ENCODE measurements around the gene S100A16.

S100A16 gene

DNA sequence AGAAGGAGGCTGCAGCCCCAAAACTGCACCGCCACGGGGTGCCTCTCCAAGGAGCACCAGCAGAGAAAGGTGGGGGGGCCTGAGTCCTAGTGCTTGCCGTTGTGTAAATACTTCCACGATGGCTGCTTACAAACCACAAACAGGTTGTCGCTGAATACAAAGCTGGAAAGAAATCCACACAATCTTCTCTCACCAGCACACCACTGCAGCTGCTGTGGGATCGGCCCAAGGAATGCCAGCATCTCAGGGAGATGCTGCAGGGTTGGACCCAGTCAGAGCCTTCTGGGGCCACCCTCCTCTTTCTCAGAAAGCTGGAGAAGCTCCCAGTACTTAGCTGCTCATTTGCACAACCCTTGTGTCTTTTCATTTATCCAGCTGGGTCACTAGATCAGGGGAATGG is 6.2 kb upstream of the S100A16 start:
- TF ChIP-seq, protein P1, sequence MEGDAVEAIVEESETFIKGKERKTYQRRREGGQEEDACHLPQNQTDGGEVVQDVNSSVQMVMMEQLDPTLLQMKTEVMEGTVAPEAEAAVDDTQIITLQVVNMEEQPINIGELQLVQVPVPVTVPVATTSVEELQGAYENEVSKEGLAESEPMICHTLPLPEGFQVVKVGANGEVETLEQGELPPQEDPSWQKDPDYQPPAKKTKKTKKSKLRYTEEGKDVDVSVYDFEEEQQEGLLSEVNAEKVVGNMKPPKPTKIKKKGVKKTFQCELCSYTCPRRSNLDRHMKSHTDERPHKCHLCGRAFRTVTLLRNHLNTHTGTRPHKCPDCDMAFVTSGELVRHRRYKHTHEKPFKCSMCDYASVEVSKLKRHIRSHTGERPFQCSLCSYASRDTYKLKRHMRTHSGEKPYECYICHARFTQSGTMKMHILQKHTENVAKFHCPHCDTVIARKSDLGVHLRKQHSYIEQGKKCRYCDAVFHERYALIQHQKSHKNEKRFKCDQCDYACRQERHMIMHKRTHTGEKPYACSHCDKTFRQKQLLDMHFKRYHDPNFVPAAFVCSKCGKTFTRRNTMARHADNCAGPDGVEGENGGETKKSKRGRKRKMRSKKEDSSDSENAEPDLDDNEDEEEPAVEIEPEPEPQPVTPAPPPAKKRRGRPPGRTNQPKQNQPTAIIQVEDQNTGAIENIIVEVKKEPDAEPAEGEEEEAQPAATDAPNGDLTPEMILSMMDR (IDR thresholded peaks at IDR 0.05), result no peak

DNA sequence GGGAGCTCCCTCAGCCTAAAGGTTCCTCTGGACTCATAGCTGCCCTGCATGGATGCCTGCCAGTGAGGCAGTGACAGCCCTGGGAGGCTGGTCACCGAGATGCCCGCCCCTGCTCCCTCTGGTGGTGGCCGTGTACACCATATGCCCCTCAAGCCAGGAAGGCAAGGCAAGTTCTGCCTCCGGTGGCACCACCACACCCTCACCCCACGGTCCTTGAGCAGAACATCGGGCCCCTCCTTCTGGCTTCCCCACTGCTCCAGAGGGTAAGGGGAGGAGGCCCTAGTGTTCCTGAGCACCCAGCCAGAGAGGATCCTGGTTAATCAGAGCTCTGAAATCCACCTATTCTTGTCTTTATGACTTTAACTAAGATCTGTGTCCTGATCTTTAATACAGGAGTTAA is 4.7 kb upstream of the S100A16 start:
- TF ChIP-seq, protein P1 (IDR thresholded peaks at IDR 0.05), result no peak

DNA sequence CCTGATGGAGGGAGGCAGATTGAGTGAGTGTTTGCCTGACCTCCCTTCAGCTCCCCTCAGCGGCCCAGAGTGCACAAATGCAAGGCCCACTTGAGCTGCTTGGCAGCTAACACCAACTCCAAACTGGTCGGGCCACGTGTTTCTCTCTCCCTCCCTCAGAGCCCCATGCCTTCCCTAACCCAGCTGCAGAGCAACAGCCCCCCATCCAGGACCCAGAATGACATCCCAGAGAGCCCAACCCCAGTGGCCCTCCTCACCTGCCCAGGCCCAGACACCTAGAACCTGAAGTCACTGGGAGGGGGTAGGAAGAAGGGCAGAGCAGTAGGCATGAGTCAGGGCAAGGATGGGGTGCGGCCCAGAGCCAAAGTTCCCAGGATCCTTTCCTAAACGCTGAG is 4.0 kb upstream of the S100A16 start:
- TF ChIP-seq, protein P1 (IDR thresholded peaks at IDR 0.05), result no peak

DNA sequence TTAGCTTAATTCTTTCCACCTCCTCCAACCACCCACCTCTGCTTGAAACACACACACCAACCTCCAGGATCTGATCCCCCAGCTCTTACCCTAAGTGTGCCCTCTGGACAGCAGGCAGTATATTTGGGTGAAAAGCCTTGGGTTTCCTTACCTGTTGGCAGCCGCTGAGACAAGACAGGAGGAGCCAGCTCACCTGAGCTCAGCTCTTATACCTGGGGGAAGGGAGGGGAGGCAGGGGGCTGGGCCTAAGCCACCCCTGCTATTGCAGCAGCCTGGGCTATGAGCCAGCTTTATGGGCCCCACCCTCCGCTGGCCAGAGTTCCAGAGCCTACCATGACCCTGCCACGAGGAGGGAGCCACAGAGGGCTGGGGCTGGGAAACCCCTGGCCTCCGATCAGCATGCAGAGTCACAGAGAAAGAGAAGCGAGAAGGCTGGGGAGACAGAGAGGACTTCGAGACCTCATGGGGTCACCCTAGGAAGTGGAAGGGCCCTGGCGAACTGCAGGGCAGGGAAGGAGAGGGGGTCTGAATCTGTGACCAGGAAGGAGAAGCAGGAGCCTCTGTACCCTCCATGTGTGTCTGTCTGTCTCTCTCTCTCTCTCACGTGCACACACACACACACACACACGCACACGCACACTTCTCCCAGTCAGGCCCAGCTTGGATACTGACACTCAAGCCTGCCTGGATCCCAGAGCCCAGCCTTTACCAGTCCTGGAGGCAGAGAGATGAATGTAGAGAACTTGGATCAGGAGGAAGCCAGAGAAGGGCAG is 3.4 kb upstream of the S100A16 start, which contains the start of gene S100A14:
Gene S100A14, minus strand, starts transcription at position 182 of the 773 bp plus-strand sequence. CDS start 467 bp downstream, outside the sequence.
- TF ChIP-seq, protein P1 (IDR thresholded peaks at IDR 0.05), result no peak

DNA sequence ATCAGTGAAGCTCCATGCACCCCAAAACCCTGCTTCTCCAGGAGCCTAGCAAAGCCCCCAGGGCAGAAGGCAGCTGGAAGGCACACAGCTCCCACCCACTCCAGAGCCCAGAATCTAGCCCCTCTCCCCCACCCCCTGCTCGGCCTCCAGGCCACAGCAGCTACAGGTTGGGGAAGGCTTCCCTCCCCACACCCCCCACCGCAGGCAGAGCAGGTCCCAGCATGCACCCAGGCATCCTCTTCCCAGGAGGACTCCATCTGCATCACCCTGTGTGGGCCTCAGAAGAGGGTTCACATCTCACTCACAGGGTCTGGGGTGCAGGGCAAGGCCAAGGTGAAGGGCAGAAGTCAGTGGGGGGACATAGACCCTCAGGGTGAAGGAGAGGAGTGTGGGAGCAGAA is 2.5 kb upstream of the S100A16 start:
- TF ChIP-seq, protein P1 (IDR thresholded peaks at IDR 0.05), result no peak

DNA sequence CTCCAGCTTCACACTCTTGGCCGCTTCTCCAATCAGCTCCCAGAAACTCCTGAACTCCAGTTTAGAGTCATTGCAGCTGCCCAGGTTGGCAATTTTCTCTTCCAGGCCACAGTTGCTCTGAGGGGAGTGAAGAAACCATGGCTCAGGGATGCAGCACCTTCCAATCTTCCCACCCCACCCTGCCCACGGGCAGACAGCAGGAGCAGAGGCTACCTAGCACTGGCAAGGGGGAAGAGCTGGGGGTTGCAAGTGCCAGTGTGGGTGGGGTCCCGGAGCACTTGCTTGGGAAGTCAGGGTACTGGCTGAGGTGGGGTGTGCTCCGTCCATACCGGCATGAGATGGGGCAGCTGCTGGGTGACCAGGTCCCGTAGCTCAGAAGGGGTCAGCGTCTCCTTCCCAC is 2.0 kb upstream of the S100A16 start:
- TF ChIP-seq, protein P1 (IDR thresholded peaks at IDR 0.05), result no peak

DNA sequence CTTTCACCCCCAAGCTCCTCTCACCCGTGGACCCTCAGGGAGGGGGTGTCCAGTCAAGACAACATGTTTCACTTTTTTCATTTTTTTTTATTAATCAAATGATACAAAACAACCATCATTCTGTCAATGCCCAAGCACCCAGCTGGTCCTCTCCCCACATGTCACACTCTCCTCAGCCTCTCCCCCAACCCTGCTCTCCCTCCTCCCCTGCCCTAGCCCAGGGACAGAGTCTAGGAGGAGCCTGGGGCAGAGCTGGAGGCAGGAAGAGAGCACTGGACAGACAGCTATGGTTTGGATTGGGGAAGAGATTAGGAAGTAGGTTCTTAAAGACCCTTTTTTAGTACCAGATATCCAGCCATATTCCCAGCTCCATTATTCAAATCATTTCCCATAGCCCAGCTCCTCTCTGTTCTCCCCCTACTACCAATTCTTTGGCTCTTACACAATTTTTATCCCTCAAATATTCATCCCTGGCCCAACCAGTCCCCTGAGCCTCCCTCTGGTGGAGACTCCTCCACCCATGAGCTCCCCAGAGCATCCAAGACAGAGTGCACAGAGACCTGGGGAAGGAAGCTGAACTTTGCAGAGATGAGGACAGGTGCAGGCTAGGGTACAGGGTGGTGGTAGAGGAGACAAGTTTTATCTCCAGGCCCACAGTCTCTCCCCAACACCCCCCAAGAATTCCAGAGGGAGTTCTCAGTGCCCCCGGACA is 1.4 kb upstream of the S100A16 start:
- TF ChIP-seq, protein P1 (IDR thresholded peaks at IDR 0.05), result no peak
